CD14-positive monocyte (primary cell): ENCODE results near the gene OSMR. TPM values are rescaled to one million over a fixed set of nuclear protein-coding genes. Genes with fewer than 3 reads are reported as not detected.
A peak's percentile ranks its signal among the peaks of the same experiment; 100 is the strongest.

Experiments used
- DNase-seq, 3 donors: peaks; one replicate each; pipeline ENCODE4 v3.0.0-alpha.2; 2011 to 2022
- H2AFZ ChIP-seq: 2 replicates; pipeline ENCODE4 v1.6.0; 2012; ENCODE audit warnings: mild to moderate bottlenecking, low read depth, low read length, inconsistent platforms; ENCODE audit not compliant: insufficient read depth, poor library complexity, severe bottlenecking
- H3K27ac ChIP-seq, 2 donors: 1 replicate in 1 of 2; 2 replicates in 1 of 2; pipeline ENCODE4 v1.5.1; 2012 to 2013; ENCODE audit warnings: low read length in 2 of 2, control low read depth in 1 of 2, inconsistent platforms in 1 of 2, low read depth in 1 of 2, mild to moderate bottlenecking in 1 of 2
- H3K27me3 ChIP-seq, 2 donors: one replicate each; pipeline versions ENCODE4 v1.6.0 to v1.6.1; 2011 to 2013; ENCODE audit warnings: low read length in 2 of 2; ENCODE audit not compliant: control insufficient read depth in 2 of 2, insufficient read depth in 2 of 2
- H3K36me3 ChIP-seq, 2 donors: replicated peaks in 1 of 2; 1 replicate in 1 of 2; 2 replicates in 1 of 2; pipeline versions ENCODE4 v1.5.1 to v1.6.1; 2012 to 2013; ENCODE audit warnings: low read length in 2 of 2, control low read depth in 1 of 2, inconsistent platforms in 1 of 2, mild to moderate bottlenecking in 1 of 2; ENCODE audit not compliant: insufficient read depth in 2 of 2, control insufficient read depth in 1 of 2
- H3K4me1 ChIP-seq, 2 donors: 1 replicate in 1 of 2; 2 replicates in 1 of 2; pipeline versions ENCODE4 v1.5.1 to v1.6.1; 2012 to 2013; ENCODE audit warnings: low read length in 2 of 2, control low read depth in 1 of 2, inconsistent platforms in 1 of 2, mild to moderate bottlenecking in 1 of 2, moderate library complexity in 1 of 2; ENCODE audit not compliant: insufficient read depth in 2 of 2, control insufficient read depth in 1 of 2
- H3K4me2 ChIP-seq: replicated peaks from 2 replicates; pipeline ENCODE3; 2012; ENCODE audit warnings: low read length, moderate library complexity, mild to moderate bottlenecking; ENCODE audit not compliant: poor library complexity, severe bottlenecking; ENCODE audit errors: extremely low read depth
- H3K4me3 ChIP-seq, 3 experiments: fragments of 200-600 bp in 1 of 3; sonication (generic) in 1 of 3; replicated peaks in 1 of 3; 1 replicate in 2 of 3; 2 replicates in 1 of 3; pipeline ENCODE4 v1.5.1; 2011 to 2013; ENCODE audit warnings: low read length in 3 of 3, mild to moderate bottlenecking in 3 of 3, control low read depth in 2 of 3, low read depth in 2 of 3, inconsistent platforms in 1 of 3, moderate library complexity in 1 of 3
- H3K79me2 ChIP-seq: 2 replicates; pipeline ENCODE4 v1.6.0; 2012; ENCODE audit warnings: mild to moderate bottlenecking, control low read depth, inconsistent platforms, low read length, moderate library complexity; ENCODE audit not compliant: insufficient read depth
- H3K9ac ChIP-seq: 2 replicates; pipeline ENCODE4 v1.6.0; 2017; ENCODE audit warnings: low read length, mild to moderate bottlenecking; ENCODE audit not compliant: insufficient read depth, poor library complexity, severe bottlenecking
- H3K9me3 ChIP-seq, 2 donors: replicated peaks in 1 of 2; 1 replicate in 1 of 2; 2 replicates in 1 of 2; pipeline versions ENCODE4 v1.5.1 to v1.6.1; 2012 to 2013; ENCODE audit warnings: low read length in 2 of 2, control low read depth in 1 of 2; ENCODE audit not compliant: control insufficient read depth in 1 of 2, insufficient read depth in 1 of 2
- H4K20me1 ChIP-seq: 2 replicates; pipeline ENCODE4 v1.6.0; 2012; ENCODE audit warnings: mild to moderate bottlenecking, low read length, control low read depth, moderate library complexity; ENCODE audit not compliant: insufficient read depth
- H3K27ac Mint-ChIP-seq, 7 donors: one replicate each; pipeline ENCODE4 v1.8.0; 2020; ENCODE audit warnings: mild to moderate bottlenecking in 7 of 7, mixed read lengths in 7 of 7, moderate library complexity in 6 of 7, inconsistent platforms in 2 of 7
- H3K27me3 Mint-ChIP-seq, 3 donors: one replicate each; pipeline ENCODE4 v1.8.0; 2021 to 2022; ENCODE audit warnings: low read depth in 3 of 3, mild to moderate bottlenecking in 3 of 3, mixed read lengths in 3 of 3, moderate library complexity in 3 of 3, inconsistent platforms in 1 of 3
- H3K36me3 Mint-ChIP-seq, 2 donors: one replicate each; pipeline ENCODE4 v1.8.0; 2020; ENCODE audit warnings: mixed read lengths in 2 of 2, inconsistent platforms in 1 of 2, mild to moderate bottlenecking in 1 of 2
- H3K4me1 Mint-ChIP-seq: one replicate; pipeline ENCODE4 v1.8.0; 2020; ENCODE audit warnings: mild to moderate bottlenecking, mixed read lengths
- H3K4me3 Mint-ChIP-seq, 2 donors: one replicate each; pipeline ENCODE4 v1.8.0; 2020; ENCODE audit warnings: mild to moderate bottlenecking in 2 of 2, mixed read lengths in 2 of 2, moderate library complexity in 1 of 2
- H3K9me3 Mint-ChIP-seq, 7 donors: one replicate each; pipeline ENCODE4 v1.8.0; 2020 to 2022; ENCODE audit warnings: mixed read lengths in 7 of 7, mild to moderate bottlenecking in 6 of 7, moderate library complexity in 6 of 7, inconsistent platforms in 2 of 7
- WGBS: methylation state at CpG from one replicate; pipeline ENCODE4 v1.1.5; 2013; ENCODE audit warnings: missing lambda C conversion rate; ENCODE audit not compliant: insufficient coverage; 5-methylcytosine and 5-hydroxymethylcytosine counted together
- intact Hi-C, 2 donors: fragments of 100-400 bp; cut with micrococcal nuclease; formaldehyde crosslinking; loops; one replicate each; pipeline versions ENCODE4 v1.15.0 to v1.15.1; 2023
- polyA plus RNA-seq, 3 donors: library from polyadenylated mRNA; depleted of rRNA in 1 of 3; unstranded in 2 of 3; stranded (reverse) in 1 of 3; fragments of 300-500 nt in 2 of 3; fragments of >200 nt in 1 of 3; fragmentation: Illumina TruSeq in 2 of 3; gene quantifications; 1 replicate in 2 of 3; 2 replicates in 1 of 3; pipeline ENCODE4 v1.2.3, GENCODE V29; 2012 to 2021
- TF ChIP-seq, protein P1 (sequence below): fragments of 200-600 bp; IDR thresholded peaks from one replicate; pipeline ENCODE4 v1.8.0; 2022; ENCODE audit warnings: antibody characterized with exemption, mild to moderate bottlenecking

The OSMR gene
- polyA plus RNA-seq, 3 donors, result not detected

DNA sequence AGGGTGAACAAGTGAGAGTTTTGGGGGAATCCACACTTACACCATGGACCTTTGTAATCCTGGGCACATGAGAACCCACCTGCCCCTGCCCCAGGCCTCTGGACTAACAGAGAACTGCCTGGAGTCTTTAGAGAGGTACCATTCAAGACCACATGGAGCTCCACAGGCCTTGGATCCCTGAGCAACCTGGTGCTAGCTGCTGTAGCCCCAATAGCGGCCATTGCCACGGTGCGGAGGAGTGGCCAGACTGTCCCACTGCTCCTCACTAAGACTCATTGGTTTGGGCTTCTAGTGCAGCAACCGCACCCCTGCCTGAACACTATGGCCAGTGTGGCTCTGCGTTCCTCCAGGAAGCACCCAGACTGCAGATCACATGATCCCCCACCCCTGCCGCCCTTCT, 45.8 kb downstream of the OSMR start:
- H3K36me3 ChIP-seq, result no peaks in the 10 kb centered on the region
- H3K27ac ChIP-seq, result no peak overlapping the region
- Mint-ChIP-seq H3K27me3 (peaks cover 5 to 23% (median 13%) of the 10 kb centered on the region in 3 donors), H3K4me1 (no peaks in the 10 kb centered on the region), H3K9me3 (peaks cover 2 to 17% (median 3%) of the 10 kb centered on the region in 7 donors), H3K4me3 (no peak overlapping the region), H3K27ac (peak overlapping the region in 1 of 7 donors; percentile 26), H3K36me3 (no peaks in the 10 kb centered on the region)
- H3K9ac ChIP-seq, result no peak overlapping the region
- peaks cover 0 to 6% of the 10 kb centered on the region in 2 donors for H3K27me3 ChIP-seq
- H3K4me2 ChIP-seq, result no peak overlapping the region
- no peaks in the 10 kb centered on the region for H3K4me1 ChIP-seq
- TF ChIP-seq, protein P1, sequence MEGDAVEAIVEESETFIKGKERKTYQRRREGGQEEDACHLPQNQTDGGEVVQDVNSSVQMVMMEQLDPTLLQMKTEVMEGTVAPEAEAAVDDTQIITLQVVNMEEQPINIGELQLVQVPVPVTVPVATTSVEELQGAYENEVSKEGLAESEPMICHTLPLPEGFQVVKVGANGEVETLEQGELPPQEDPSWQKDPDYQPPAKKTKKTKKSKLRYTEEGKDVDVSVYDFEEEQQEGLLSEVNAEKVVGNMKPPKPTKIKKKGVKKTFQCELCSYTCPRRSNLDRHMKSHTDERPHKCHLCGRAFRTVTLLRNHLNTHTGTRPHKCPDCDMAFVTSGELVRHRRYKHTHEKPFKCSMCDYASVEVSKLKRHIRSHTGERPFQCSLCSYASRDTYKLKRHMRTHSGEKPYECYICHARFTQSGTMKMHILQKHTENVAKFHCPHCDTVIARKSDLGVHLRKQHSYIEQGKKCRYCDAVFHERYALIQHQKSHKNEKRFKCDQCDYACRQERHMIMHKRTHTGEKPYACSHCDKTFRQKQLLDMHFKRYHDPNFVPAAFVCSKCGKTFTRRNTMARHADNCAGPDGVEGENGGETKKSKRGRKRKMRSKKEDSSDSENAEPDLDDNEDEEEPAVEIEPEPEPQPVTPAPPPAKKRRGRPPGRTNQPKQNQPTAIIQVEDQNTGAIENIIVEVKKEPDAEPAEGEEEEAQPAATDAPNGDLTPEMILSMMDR, result no peak
- no peaks in the 10 kb centered on the region for H4K20me1 ChIP-seq
- no peak overlapping the region for H3K4me3 ChIP-seq
- peaks cover 0 to 3% of the 10 kb centered on the region in 2 donors for H3K9me3 ChIP-seq
- no peaks in the 10 kb centered on the region for H3K79me2 ChIP-seq
- intact Hi-C loops, result no loop called here
- no peak for DNase-seq
- no peak overlapping the region for H2AFZ ChIP-seq
- 78% methylated on average over 5 of the region's 6 CpGs for WGBS

DNA sequence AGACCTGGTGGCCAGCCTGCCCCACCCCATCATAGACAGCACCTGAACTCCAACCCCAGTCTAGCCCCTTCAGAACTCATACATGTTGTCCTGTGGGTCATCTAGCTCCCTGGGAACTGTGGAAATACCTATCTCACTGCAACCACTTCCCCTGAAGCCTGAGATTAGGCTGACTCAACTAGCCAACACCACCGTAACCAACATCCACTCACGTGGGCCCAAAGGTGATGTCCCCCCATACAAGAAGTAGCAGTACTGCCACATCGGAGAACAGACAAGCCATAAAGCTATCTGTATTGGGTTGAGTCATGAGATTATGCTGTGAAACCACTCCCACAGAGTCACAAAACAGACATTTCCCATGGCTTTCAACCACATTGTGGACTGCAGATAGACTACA, 46.6 kb downstream of the OSMR start:
- no peak overlapping the region for H2AFZ ChIP-seq
- WGBS, result no CpG with 5 or more reads among the region's 3 CpGs

More for the DNA sequence above, 46.6 kb downstream of the OSMR start:
- Mint-ChIP-seq H3K27me3 (peaks cover 5 to 23% (median 13%) of the 10 kb centered on the region in 3 donors), H3K27ac (no peak overlapping the region), H3K4me3 (no peak overlapping the region), H3K9me3 (peaks cover 3 to 22% (median 7%) of the 10 kb centered on the region in 7 donors), H3K4me1 (no peaks in the 10 kb centered on the region), H3K36me3 (no peaks in the 10 kb centered on the region)
- H3K9me3 ChIP-seq, result peaks cover 0 to 3% of the 10 kb centered on the region in 2 donors
- H3K4me3 ChIP-seq, result no peak overlapping the region
- no peak overlapping the region for H3K4me2 ChIP-seq
- TF ChIP-seq, protein P1, result no peak
- H3K4me1 ChIP-seq, result no peaks in the 10 kb centered on the region
- no peaks in the 10 kb centered on the region for H4K20me1 ChIP-seq
- DNase-seq, result no peak
- H3K36me3 ChIP-seq, result no peaks in the 10 kb centered on the region
- intact Hi-C loops, result no loop called here
- no peaks in the 10 kb centered on the region for H3K79me2 ChIP-seq
- H3K9ac ChIP-seq, result no peak overlapping the region
- peaks cover 0 to 4% of the 10 kb centered on the region in 2 donors for H3K27me3 ChIP-seq
- no peak overlapping the region for H3K27ac ChIP-seq
